Type B pancreatic cell (in vitro differentiated cells): ENCODE measurements around the gene CCDC9B. TPM values are rescaled to one million over a fixed set of nuclear protein-coding genes. Genes with fewer than 3 reads are reported as not detected.
A peak's percentile ranks its signal among the peaks of the same experiment; 100 is the strongest.

Source experiments
- DNase-seq: peaks from one replicate; pipeline ENCODE4 v3.0.0; 2021; ENCODE audit warnings: mixed read lengths; ENCODE audit not compliant: unreplicated experiment; ENCODE audit errors: extremely low spot score
- H3K27ac Mint-ChIP-seq: 2 replicates; pipeline ENCODE4 v1.8.0; 2021; ENCODE audit warnings: mild to moderate bottlenecking, mixed read lengths
- H3K27me3 Mint-ChIP-seq: 2 replicates; pipeline ENCODE4 v1.8.0; 2021; ENCODE audit warnings: mixed read lengths
- H3K36me3 Mint-ChIP-seq: 2 replicates; pipeline ENCODE4 v1.8.0; 2021; ENCODE audit warnings: mixed read lengths
- H3K4me1 Mint-ChIP-seq: one replicate; pipeline ENCODE4 v1.8.0; 2021; ENCODE audit warnings: mixed read lengths; ENCODE audit not compliant: unreplicated experiment
- H3K4me3 Mint-ChIP-seq: 2 replicates; pipeline ENCODE4 v1.8.0; 2021; ENCODE audit warnings: mild to moderate bottlenecking, mixed read lengths
- H3K9me3 Mint-ChIP-seq: 2 replicates; pipeline ENCODE4 v1.8.0; 2021; ENCODE audit warnings: mixed read lengths
- CTCF ChIP-seq: fragments of 200-600 bp; sonication (generic); conservative IDR thresholded peaks from 2 replicates; pipeline ENCODE4 v1.5.0; 2021; ENCODE audit warnings: antibody characterized with exemption, mild to moderate bottlenecking
- total RNA-seq: library from RNA; stranded (reverse); gene quantifications from 2 replicates; pipeline ENCODE4 v1.2.1, GENCODE V29; 2021; ENCODE audit warnings: low replicate concordance

The CCDC9B gene
- total RNA-seq, 1 donor from 2014 or later, result 2.4 TPM

- TF ChIP-seq CTCF, result no peak
- Mint-ChIP-seq H3K36me3 (no peaks in the 10 kb centered on the region), H3K4me1 (peaks cover 16% of the 10 kb centered on the region), H3K27ac (no peak overlapping the region), H3K9me3 (no peaks in the 10 kb centered on the region), H3K27me3 (peaks cover 39% of the 10 kb centered on the region), H3K4me3 (no peak overlapping the region)
- no peak for DNase-seq
Measured at GRCh38 chr15:40317580-40317979, 23.2 kb downstream of the CCDC9B start.

DNA sequence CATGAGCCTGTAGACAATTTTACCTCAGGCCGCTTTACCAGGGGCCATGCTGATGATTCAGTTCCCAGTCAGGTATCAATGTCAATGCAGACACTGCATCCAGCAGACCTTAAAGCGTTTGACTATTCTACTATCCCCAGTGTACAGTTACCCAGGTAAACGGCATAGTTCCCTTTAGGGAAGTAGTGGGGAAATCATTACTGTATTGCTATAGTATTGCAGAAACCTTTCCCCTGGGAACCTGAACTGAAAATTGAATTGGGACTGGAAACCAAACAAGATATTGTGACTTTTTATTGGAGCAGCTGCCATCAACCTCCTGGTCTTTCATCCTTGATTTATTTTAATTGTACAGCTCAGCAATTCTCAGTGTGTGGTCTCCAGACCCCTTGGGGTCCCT lies 23.8 kb downstream of the CCDC9B start:
- no peaks in the 10 kb centered on the region for H3K36me3 Mint-ChIP-seq
- DNase-seq, result no peak
- H3K27ac Mint-ChIP-seq, result no peak overlapping the region
- H3K4me1 Mint-ChIP-seq, result peaks cover 16% of the 10 kb centered on the region
- no peak overlapping the region for H3K4me3 Mint-ChIP-seq
- no peaks in the 10 kb centered on the region for H3K9me3 Mint-ChIP-seq
- TF ChIP-seq CTCF, result no peak
- H3K27me3 Mint-ChIP-seq, result peaks cover 45% of the 10 kb centered on the region

GRCh38 chr15:40314723-40315276 lies 25.9 kb downstream of the CCDC9B start:
- DNase-seq, result no peak
- Mint-ChIP-seq H3K27ac (no peak overlapping the region), H3K4me1 (peaks cover 12% of the 10 kb centered on the region), H3K4me3 (no peak overlapping the region), H3K9me3 (no peaks in the 10 kb centered on the region), H3K27me3 (peaks cover 53% of the 10 kb centered on the region), H3K36me3 (no peaks in the 10 kb centered on the region)
- TF ChIP-seq CTCF, result no peak

DNA sequence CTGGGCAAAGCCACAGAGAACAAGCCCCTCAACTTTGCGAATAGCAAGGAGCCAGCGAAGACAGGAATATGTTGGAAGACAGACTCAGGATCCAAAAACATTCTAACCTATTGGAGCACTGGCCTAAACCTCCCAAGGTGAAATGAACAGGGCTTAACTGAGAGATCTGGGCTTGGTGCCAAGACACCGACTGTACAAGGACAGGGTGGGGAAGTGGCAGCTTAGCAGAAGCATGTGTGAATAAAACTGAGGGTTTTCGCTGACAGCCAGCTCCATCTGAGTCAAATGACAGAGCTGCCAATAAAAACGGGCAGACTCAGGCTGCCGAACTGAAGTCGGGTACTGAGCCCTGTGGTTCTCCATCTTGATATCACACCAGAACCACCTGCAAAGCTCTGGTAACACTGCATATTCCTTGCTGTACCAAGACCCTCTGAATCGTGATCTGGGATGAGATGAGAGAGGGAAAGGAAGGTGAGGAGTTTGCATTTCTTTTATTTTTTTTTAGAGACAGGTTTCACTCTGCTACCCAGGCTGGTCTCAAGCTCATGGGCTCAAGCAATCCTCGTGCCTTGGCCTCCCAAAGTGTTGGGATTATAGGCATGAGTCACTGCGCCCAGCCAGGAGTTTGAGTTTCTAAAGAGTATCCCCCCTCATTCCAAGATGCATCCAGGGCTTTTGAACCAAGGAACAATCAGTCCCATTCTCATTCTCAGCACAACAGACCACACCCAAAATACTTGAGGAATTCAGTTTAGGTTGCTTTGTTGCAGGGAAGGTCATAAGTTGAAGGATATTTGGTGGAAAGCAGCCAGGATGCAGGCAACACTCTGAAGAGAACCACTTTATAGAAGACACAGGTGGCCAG lies 27.0 kb downstream of the CCDC9B start:
- Mint-ChIP-seq H3K27me3 (peaks cover 54% of the 10 kb centered on the region), H3K27ac (peak overlapping the region; percentile 8), H3K36me3 (no peaks in the 10 kb centered on the region), H3K4me1 (peaks cover 22% of the 10 kb centered on the region), H3K4me3 (no peak overlapping the region), H3K9me3 (no peaks in the 10 kb centered on the region)
- no peak for DNase-seq
- TF ChIP-seq CTCF, result no peak

- DNase-seq, result no peak
- no peak overlapping the region for H3K27ac Mint-ChIP-seq
- H3K9me3 Mint-ChIP-seq, result no peaks in the 10 kb centered on the region
- peaks cover 54% of the 10 kb centered on the region for H3K27me3 Mint-ChIP-seq
- H3K4me1 Mint-ChIP-seq, result peaks cover 22% of the 10 kb centered on the region
- no peak for TF ChIP-seq CTCF
- H3K36me3 Mint-ChIP-seq, result no peaks in the 10 kb centered on the region
- no peak overlapping the region for H3K4me3 Mint-ChIP-seq
Measured at GRCh38 chr15:40312370-40313158, 28.2 kb downstream of the CCDC9B start.
